Left colon (tissue), 2 donors: Measurements from ENCODE around the gene ZP2. TPM values are rescaled to one million over a fixed set of nuclear protein-coding genes. Genes with fewer than 3 reads are reported as not detected.
"Not testable (repeated sequence)": the region's sequence is repeated elsewhere in the genome, so short reads cannot be mapped to it uniquely, and the experiment has no call there.

Experiments used
- ATAC-seq: fragments of 200-7000 bp; cut with Tn5 transposase; one replicate; pipeline ENCODE4 v1.9.1; 2020; ENCODE audit warnings: mild to moderate bottlenecking, moderate library complexity
- DNase-seq, 2 donors: peaks; one replicate each; pipeline ENCODE4 v3.0.0-alpha.2; 2020
- intact Hi-C, 2 donors: fragments of 100-400 bp; cut with DNase I in 1 of 2; cut with micrococcal nuclease in 1 of 2; formaldehyde crosslinking; loops; one replicate each; pipeline versions ENCODE4 v1.11.2 to v1.14.0; 2022; cut with DNase I, micrococcal nuclease
- long read RNA-seq: library from polyadenylated mRNA; unstranded; transcript quantifications from one replicate; pipeline ENCODE4 v2.0.0, GENCODE V29; 2021
- total RNA-seq, 2 donors: library from RNA; stranded (reverse); fragmentation: NEBNext Ultra II Directional; extraction: Animal tissue kit (Norgen Biotek cat#: 25700); gene quantifications; one replicate each; pipeline ENCODE4 v1.2.1, GENCODE V29; 2021
- donor health status: DM: no; HTN: no; CAD: no.
- donor health status: DM: yes; HTN: yes; CAD: no.

Gene ZP2
- total RNA-seq, result under 1 TPM in 1 of 2 donors, not detected in 1; 0.18 TPM
- long read RNA-seq, partial matches to known transcripts, result 1 of 1 reads
- long read RNA-seq, other reads (novel, unspliced or antisense), result 0 of 1 reads

DNA sequence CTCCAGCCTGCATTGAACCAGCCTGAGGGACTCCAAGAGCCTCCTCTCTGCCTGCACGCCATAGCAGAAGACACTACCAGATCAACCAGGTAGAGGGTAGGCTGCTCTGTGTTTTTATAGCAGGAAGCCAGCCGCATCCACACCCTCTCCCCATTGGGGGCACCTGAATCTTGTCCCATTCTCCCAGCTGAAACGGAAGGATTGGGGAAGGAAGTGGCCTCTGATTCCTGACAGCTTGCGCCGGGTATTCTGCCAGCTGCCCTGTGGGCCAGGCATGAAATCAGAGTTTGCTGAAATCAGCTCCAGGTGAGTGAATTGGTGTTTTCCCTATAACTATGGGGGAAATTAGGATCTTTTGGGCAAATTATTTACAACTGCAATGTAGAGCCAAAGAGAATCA lies at the start of gene ZP2:
Gene ZP2 (minus strand): TSS at position 89 of the 400 bp plus-strand sequence. CDS start 27 bp downstream, at position 62.
- intact Hi-C loops, result no loop called here
- ATAC-seq, result no peak
- no peak for DNase-seq

DNA sequence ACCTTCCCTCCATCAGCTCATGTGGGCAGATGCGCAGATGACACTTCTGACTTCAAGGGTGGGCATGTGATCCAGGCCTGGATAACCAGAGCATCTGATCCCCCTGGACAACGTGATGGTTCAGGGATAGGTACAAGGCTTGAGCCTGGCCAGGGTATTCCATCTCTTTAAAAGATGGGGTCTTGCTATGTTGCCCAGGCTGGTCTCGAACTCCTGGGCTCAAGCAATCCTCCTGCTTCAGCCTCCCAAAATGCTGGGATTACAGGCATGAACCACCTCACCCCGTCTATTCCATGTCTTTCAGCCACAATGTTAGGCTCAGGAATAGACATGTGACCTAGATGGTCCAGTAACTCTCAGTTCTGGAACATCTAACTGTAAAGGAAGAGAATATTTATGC lies 45.9 kb upstream of the ZP2 start:
- DNase-seq (no peak), ATAC-seq (no peak)
- intact Hi-C loops, result no loop called here

DNA sequence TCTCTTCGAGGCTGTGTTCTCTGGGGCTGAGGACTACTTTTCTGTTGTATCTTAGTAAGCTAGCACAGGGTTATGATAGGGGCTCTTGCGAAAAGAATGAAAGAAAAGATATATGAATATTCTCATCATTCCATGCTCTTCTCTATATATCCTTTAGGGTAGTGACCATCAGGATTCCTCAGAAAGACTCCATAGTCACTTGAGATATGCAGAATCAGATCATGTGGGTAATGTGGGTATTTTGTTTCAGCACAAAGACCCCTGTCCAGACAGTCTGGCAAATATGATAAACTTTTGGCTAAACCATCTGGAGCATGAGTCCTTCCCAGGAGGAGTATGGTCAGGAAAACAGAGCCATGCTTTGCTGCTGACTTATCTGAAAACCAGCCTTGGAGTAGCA lies 45.3 kb upstream of the ZP2 start:
- intact Hi-C loops, result no loop called here
- DNase-seq (no peak), ATAC-seq (no peak)

DNA sequence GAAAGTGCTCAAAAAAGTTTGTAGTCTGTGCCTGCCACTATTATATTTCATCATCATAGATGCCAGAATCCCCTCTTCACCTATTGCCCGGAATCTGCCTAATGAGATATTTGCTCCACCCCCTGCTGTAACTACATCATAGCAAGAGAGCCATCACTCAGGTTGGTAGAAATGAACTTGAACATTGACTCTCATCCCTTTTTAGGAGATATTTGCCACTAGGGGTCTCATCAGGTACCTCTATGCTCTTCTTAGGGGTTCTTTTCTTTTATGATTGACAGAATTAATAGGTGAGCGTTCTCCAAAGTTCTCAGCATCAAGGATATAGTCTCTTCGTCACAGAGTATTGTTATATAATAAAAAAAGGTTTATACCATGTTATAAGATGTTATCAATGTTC lies 42.1 kb upstream of the ZP2 start:
- ATAC-seq, result no peak
- intact Hi-C loops, result no loop called here

DNA sequence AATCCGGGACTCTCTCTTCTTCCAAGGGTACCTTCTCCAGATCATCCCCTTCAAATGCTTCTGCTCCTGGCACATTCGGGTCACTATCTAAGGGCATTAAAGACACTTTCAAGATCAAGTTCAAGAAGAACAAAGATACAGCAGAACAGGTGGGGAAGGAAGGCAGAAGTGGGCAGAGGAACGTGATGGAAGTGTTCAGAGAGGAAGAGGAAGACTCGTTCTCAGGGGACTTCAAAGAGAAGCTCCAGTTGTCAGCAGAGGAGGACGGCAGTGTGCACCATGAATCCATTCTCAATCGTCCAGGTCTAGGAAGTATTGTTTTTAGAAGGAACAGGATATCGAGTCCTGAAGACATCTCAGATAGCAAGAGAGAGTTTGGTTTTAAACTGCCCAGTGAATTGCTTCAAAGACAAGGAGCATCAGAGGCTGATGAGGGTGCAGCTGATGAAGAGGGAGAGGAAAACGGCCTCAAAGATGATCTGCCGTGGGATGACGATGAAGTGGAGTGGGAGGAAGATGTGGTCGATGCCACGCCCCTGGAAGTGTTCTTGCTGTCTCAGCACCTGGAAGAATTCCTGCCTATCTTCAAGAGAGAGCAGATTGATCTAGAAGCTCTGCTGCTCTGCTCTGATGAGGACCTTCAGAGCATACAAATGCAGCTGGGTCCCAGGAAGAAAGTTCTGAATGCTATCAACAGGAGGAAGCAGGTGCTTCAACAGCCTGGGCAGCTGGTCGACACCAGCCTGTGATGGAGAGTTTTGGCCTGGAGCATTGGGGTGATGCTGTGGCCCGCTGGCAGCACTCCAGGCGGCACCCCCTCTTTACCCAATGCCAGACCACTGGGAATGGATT lies 38.9 kb upstream of the ZP2 start:
- ATAC-seq, result no peak

More for the DNA sequence above, 42.1 kb upstream of the ZP2 start:
- no peak for DNase-seq

DNA sequence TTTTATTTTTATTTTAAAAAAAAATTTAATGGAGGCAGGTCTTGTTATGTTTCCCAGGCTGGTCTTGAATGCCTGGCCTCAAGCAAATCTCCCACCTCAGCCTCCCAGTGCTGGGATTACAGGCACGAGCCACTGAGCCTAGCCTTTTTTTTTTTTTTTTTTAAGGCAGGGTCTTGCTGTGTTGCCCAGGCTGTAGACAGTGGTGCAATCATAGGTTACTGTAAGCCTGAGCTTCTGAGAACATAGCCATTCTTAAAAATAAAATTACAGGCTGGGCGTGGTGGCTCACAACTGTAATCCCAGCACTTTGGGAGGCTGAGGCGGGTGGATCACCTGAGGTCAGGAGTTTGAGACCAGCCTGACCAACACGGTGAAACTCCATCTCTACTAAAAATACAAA lies 36.8 kb upstream of the ZP2 start:
- DNase-seq, intact Hi-C loops, ATAC-seq: not testable (repeated sequence)

More for the DNA sequence above, 38.9 kb upstream of the ZP2 start:
- intact Hi-C loops, result no loop called here
- no peak for DNase-seq

DNA sequence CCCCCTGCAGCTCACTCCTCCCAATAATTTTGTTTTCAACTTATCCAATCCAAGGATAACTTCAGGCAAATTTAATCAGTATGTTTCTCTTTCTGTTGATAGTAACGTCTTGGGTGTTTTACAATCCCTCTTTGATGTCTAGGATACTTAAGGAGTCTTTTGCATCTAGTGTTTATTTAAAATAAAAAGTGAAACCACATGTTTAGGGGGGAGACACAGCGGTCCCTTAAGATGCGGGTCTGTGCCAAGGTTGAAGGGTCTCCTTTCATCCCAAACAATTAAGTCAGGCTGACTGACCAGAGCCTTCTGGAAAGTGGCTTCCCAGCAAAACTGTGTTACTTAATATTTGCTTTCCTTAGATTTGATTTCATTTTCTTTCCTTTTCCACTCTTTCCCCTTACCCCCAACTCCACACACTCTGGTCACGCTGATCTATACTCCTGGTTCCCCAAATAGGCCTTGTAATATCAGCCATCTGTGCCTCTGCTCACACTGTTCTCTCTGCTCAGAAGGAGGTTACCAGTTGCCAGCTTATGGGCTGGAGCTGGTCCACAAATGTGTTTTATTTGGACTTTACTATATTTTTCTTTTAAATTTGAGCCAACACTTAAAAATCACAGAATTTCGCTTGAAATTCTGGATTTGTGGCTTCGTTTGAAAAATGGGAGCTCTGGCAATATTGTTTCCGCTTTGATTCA lies 33.3 kb upstream of the ZP2 start:
- no peak for DNase-seq
- peak; percentile 10 for ATAC-seq
- intact Hi-C loops, result no loop called here

DNA sequence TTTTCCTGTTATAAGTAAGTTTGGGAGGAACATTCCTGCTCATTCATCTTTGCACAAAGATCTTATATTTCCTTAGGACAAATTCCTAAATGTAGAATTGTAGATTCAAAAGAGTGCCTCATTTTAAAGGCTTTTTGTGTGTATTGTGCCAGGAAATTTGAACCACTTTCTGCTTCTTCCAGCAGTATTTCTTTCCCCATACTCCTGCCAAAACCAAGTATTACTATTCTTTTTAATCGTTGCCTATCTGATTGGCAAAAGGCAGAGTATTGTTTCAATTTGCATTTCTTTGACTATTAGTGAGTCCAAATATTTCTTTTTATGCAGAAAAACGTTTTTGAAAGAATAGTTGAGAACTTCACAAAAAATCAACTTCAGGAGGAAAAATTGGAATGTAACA lies 31.4 kb upstream of the ZP2 start:
- no peak for ATAC-seq
- no peak for DNase-seq
- intact Hi-C loops, result no loop called here

DNA sequence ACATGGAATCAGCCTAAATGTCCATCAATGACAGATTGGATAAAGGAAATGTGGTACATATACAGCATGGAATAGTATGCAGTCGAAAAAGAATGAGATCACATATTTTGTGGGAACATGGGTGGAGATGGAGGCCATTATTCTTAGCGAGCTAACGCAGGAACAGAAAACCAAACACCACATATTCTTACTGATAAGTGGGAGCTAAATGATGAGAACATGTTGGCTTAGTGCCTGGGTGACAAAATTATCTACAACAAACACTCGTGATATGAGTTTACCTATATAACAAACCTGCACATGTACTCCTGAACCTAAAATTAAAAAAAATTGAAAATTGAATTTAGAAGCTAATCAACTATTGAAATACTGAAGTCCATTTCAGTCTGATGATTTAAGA lies 28.3 kb upstream of the ZP2 start:
- DNase-seq (no peak), ATAC-seq (no peak)
- intact Hi-C loops, result no loop called here

DNA sequence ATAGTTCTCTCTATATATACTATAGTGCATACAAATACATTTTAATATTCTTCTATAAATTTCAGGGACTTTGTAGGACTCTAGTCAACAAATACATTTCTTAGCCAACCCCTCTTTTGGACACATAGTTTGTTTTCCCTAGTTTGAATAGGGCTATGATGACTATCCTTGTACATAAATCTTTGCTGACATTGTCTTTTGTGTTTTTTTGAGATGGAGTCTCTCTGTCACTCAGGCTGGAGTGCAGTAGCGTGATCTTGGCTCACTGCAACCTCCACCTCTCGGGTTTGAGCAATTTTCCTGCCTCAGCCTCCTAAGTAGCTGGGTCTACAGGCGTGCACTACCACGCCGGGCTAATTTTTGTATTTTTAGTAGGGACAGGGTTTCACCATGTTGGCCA lies 25.5 kb upstream of the ZP2 start:
- intact Hi-C loops, result no loop called here
- no peak for ATAC-seq

DNA sequence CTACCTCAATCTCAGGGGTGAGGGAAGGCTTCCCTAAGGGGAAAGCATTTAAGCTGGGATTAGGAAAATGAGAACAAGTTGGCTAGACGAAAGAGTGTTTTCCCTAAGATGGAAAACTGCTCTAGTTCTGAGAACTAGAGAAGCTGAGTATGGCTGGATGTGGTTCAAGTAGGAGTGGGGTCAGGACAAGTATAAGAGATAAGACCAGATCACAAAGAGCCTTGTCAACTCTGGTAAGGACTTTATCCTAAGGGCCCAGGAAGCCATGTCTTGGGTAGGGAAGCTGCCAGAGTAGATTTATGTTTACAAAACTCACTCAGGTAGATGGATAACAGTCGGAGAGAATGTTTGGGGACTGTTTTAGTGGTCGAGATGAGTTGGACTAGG lies 23.8 kb upstream of the ZP2 start:
- ATAC-seq, result peak; percentile 46
- DNase-seq, result no peak
- intact Hi-C loops, result no loop called here

More for the DNA sequence above, 25.5 kb upstream of the ZP2 start:
- no peak for DNase-seq

DNA sequence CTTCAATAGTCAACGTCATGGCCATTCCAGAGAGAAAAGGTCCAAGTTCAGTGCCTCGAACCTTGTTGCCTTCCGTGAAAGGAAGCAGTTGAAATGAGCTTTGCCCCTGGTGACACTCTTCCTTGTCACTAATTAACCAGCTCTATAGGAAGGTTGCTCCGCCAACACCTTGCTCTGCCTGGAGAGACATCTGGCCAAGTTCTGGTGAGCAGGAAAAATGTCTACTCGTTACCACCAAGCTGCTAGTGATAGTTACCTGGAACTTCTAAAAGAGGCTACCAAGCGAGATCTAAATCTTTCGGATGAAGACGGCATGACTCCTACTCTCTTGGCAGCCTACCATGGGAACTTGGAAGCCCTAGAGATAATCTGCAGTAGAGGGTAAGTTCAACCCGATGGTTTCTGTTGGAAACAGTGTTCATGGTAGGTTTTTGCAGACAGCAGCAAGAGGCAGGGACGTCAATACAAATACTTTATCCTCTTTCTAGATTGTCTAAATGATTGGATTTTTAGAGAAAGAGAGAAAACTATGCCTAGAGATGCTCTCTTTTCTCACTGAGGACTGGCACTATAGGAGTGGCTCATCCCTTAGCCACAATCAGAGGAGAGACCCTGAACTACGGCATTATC lies 22.3 kb upstream of the ZP2 start, which contains the start of gene ANKS4B:
Gene ANKS4B (plus strand): TSS at position 179 of the 630 bp plus-strand sequence. CDS start 39 bp downstream, at position 218.
- ATAC-seq, result peak; percentile 95
- peak; percentile 60 to 82 for DNase-seq
- intact Hi-C loops, result no loop called here

DNA sequence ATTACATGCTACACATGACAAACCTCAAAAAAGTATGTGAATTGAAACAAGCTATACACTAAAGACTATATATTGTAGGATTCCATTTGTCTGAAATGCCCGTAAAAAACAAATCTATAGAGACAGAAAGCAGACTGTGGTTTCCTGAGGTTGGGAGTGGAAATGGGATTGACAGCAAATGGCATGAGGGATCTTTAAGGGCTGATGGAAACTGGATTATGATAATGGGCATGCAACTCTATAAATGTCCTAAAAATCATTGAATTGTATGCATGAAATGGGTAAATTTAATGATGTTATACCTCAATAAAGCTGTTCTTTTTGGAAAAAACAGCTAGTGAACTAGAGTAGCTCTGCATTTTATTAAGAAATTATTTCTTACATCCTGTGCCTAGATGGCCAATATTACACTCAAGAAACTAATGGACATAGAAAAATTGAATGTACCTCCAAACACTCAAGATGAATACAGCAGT lies 21.7 kb upstream of the ZP2 start:
- intact Hi-C loops, result no loop called here
- ATAC-seq (no peak), DNase-seq (no peak)

DNA sequence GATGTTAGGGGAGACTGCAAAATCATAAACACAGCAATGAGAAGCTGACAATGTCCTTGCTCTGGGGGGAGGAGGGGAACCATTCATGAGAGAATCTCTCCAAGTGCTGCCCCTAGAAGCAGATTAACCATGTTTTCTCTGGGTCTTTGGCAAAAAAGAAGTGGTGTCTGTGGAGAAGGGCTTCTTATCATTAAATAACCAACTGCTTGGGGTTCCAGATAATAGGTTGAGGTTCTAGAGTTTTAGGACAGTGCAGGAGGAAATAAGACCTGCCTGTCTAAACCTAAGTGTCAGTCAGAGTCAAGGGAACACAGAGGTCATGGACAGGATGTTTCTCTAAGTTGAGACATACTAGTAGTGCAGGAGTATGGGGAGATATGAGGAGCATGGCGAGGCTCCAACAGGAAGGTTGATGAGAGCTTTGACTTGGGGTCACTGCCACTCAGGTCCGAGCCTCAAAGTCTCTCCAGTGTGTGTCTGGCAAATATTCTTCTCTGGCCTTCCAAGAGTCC lies 17.0 kb upstream of the ZP2 start:
- intact Hi-C loops, result no loop called here
- ATAC-seq, result no peak

DNA sequence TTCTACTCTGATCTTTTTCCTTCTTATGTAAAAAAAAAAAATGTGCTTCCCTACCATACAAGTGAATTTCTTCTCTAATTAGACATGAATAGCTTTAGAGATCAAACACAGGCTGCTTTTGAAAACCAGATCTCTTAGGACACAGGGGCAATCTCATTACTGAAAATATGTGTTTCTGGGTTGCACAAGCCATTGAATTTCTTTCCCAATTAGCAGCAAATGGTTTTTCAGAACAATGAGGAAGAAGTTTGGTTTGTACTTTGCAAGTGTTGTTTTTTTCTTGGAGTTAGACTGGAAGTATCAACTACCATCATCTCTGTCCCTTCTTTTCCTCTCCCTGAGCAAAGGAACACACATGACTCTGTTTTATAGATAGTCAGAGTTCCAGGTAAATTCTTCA lies 16.5 kb upstream of the ZP2 start:
- no peak for ATAC-seq
- intact Hi-C loops, result no loop called here
- no peak for DNase-seq

More for the DNA sequence above, 17.0 kb upstream of the ZP2 start:
- no peak for DNase-seq

DNA sequence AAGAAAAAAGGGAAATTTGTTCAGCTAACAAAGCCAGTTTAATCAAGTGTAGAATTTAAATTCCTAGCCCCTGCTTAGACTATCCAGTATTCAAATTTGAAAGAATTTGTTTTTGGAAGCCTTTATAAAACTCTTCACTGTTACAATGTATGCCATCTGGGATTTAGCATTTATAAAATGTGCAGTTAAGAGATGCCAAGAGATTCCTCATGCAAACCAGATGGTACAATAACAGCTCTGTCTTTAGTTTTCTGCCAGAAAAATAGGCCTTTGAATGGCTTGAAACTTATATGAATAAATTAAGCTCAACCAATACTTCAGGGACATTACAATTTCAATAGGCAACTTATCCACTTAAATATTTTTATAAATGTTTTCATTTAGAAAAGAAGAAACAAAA lies 15.4 kb upstream of the ZP2 start:
- no peak for ATAC-seq
- intact Hi-C loops, result no loop called here

DNA sequence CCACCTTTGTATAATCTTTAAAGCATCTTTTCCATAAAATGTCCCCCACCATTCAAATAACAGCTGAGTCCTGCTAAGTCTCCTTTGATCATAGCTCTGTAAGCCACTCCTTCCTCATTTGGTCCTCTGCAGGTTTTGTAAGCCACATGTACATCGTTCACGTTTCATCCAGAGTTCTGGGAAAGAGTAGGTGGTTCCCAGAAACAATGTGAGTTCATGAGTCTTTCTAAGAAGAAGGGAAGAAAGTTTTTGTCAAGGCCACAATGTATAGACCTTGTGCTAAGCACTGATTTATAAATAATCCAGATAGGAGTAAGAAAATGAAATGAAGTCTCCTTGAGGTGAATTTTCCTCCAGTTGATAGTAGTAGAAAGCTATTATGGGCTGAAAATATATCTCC lies 13.4 kb upstream of the ZP2 start:
- ATAC-seq (no peak), DNase-seq (no peak)
- intact Hi-C loops, result no loop called here

More for the DNA sequence above, 15.4 kb upstream of the ZP2 start:
- DNase-seq, result no peak

DNA sequence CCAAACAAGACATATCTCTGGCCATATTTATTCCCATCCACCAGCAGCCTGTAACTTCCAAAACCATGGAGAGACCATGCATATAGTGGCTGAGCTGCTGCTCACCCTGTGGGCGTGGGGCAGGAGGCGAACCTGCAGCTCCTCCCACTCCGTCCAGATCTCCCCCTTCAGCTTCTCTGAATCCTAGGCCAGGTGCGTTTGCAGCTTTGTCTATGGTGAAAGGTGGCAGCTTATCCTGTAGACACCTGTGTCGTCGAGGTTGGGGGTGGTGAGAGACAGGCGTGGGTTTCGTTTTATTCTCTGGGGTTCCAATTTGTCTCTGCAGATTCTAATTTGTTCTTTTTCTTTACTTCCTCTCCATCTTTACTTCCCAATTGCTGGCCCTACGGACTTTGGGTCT lies 12.4 kb upstream of the ZP2 start:
- ATAC-seq, result peak; percentile 28
- DNase-seq, result peak in 1 of 2 donors; percentile 18
- intact Hi-C loops, result no loop called here
